ENCODE measurements around the gene HTR3A.

DNA sequence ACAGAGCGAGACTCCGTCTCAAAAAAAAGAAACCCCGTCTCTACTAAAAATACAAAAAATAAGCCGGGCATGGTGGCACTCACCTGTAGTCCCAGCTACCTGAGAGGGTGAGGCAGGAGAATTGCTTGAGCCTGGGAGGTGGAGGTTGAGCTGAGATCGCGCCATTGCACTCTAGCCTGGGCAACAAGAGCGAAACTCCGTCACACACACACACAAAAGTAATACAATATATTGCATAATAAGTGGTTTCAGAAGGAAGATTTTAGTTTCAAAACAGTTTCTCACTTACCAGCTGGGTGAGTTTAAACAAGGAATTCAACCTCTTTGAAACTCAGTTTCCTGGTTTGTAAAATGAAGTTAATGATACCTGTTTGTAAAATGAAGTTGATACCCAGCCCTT, 32.7 kb upstream of the HTR3A start:
- TF ChIP-seq, protein P1, sequence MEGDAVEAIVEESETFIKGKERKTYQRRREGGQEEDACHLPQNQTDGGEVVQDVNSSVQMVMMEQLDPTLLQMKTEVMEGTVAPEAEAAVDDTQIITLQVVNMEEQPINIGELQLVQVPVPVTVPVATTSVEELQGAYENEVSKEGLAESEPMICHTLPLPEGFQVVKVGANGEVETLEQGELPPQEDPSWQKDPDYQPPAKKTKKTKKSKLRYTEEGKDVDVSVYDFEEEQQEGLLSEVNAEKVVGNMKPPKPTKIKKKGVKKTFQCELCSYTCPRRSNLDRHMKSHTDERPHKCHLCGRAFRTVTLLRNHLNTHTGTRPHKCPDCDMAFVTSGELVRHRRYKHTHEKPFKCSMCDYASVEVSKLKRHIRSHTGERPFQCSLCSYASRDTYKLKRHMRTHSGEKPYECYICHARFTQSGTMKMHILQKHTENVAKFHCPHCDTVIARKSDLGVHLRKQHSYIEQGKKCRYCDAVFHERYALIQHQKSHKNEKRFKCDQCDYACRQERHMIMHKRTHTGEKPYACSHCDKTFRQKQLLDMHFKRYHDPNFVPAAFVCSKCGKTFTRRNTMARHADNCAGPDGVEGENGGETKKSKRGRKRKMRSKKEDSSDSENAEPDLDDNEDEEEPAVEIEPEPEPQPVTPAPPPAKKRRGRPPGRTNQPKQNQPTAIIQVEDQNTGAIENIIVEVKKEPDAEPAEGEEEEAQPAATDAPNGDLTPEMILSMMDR (IDR thresholded peaks at IDR 0.05) = no peak
- TF ChIP-seq POLR2A (IDR thresholded peaks at IDR 0.05) (no peak), POLR2AphosphoS5 (IDR thresholded peaks at IDR 0.05) (no peak)
